KMS-11 (cell line): ENCODE data around the gene XPR1.

Experiments used
- H2AFZ ChIP-seq: fragments of 200-600 bp; sonication (generic); 2 replicates; pipeline ENCODE4 v1.6.1; 2016; ENCODE audit warnings: antibody characterized with exemption, mixed run types, low read depth
- H3K27ac ChIP-seq: fragments of 200-600 bp; sonication (generic); 2 replicates; pipeline ENCODE4 v1.6.1; 2016; ENCODE audit warnings: mild to moderate bottlenecking, mixed run types
- H3K27me3 ChIP-seq: fragments of 200-600 bp; sonication (generic); 2 replicates; pipeline ENCODE4 v1.6.1; 2017; ENCODE audit warnings: mild to moderate bottlenecking, low read depth, mixed run types, moderate library complexity; ENCODE audit not compliant: insufficient read depth
- H3K36me3 ChIP-seq: fragments of 200-600 bp; sonication (generic); 2 replicates; pipeline ENCODE4 v1.6.1; 2017; ENCODE audit warnings: mild to moderate bottlenecking, mixed run types; ENCODE audit not compliant: insufficient read depth
- H3K4me1 ChIP-seq: fragments of 200-600 bp; sonication (generic); 2 replicates; pipeline ENCODE4 v1.6.1; 2016; ENCODE audit warnings: mild to moderate bottlenecking, low read depth, mixed run types; ENCODE audit not compliant: poor library complexity, severe bottlenecking
- H3K4me2 ChIP-seq: fragments of 200-600 bp; sonication (generic); 2 replicates; pipeline ENCODE4 v1.7.0; 2016; ENCODE audit warnings: mild to moderate bottlenecking, mixed run types
- H3K4me3 ChIP-seq: fragments of 200-600 bp; sonication (generic); IDR thresholded peaks from 2 replicates; pipeline ENCODE4 v1.6.1; 2017; ENCODE audit warnings: low read depth, low read length, mixed read lengths; ENCODE audit not compliant: insufficient read depth
- H3K79me2 ChIP-seq: fragments of 200-600 bp; sonication (generic); 2 replicates; pipeline ENCODE4 v1.6.1; 2016; ENCODE audit warnings: low read depth, mixed run types; ENCODE audit not compliant: insufficient read depth
- H3K9ac ChIP-seq: fragments of 200-600 bp; sonication (generic); 2 replicates; pipeline ENCODE4 v1.6.1; 2016; ENCODE audit warnings: mild to moderate bottlenecking, mixed run types
- H4K20me1 ChIP-seq: fragments of 200-600 bp; sonication (generic); 2 replicates; pipeline ENCODE4 v1.6.1; 2016; ENCODE audit warnings: mild to moderate bottlenecking, mixed run types; ENCODE audit not compliant: insufficient read depth
- TF ChIP-seq, protein P1 (sequence below): fragments of 200-600 bp; sonication (generic); conservative IDR thresholded peaks from 2 replicates; pipeline ENCODE4 v1.6.1; 2017; ENCODE audit warnings: low read depth, mild to moderate bottlenecking, antibody characterized with exemption, low read length, moderate library complexity, mixed read lengths

Gene XPR1

GRCh38 chr1:180777072-180777689 is 145.4 kb downstream of the XPR1 start:
- TF ChIP-seq, protein P1, sequence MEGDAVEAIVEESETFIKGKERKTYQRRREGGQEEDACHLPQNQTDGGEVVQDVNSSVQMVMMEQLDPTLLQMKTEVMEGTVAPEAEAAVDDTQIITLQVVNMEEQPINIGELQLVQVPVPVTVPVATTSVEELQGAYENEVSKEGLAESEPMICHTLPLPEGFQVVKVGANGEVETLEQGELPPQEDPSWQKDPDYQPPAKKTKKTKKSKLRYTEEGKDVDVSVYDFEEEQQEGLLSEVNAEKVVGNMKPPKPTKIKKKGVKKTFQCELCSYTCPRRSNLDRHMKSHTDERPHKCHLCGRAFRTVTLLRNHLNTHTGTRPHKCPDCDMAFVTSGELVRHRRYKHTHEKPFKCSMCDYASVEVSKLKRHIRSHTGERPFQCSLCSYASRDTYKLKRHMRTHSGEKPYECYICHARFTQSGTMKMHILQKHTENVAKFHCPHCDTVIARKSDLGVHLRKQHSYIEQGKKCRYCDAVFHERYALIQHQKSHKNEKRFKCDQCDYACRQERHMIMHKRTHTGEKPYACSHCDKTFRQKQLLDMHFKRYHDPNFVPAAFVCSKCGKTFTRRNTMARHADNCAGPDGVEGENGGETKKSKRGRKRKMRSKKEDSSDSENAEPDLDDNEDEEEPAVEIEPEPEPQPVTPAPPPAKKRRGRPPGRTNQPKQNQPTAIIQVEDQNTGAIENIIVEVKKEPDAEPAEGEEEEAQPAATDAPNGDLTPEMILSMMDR = no peak
- H3K4me1 ChIP-seq = peaks cover 10% of the 10 kb centered on the region
- no peaks in the 10 kb centered on the region for H3K27me3 ChIP-seq
- H4K20me1 ChIP-seq = no peaks in the 10 kb centered on the region
- H3K36me3 ChIP-seq = no peaks in the 10 kb centered on the region
- no peak overlapping the region for H3K4me2 ChIP-seq
- no peaks in the 10 kb centered on the region for H3K79me2 ChIP-seq
- H3K27ac ChIP-seq = no peak overlapping the region
- H2AFZ ChIP-seq = no peak overlapping the region
- no peak overlapping the region for H3K4me3 ChIP-seq
- H3K9ac ChIP-seq = no peak overlapping the region

DNA sequence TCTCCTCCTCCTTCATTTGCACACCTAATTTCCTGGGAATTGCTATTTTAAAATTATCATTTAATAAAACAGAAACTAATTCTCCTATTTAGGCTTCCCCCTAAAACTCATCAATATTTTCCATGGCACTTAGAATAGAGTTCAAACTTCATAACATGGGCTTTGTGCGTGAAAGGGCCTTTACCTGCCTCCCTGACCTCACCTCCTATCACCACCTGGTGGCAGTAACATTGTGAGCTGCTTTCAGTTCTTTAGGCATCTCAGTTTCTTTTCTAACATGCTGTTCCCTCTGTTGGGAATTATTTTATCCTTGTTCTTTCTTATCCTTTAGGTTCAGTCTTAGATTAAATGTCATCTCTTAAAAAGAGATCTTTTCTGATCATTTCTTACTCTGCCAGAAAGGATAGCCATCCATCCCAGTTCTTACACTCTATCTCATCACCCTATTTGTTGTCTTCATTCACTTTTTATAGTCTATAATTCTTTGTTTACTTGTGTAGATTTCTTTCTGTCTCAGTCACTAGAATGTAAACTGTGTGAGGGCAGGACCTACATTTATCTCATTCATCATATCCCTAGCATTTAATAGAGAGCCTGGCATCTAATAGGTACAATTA is 147.1 kb downstream of the XPR1 start:
- TF ChIP-seq, protein P1 = peak; percentile 62
- H3K36me3 ChIP-seq = no peaks in the 10 kb centered on the region
- H3K9ac ChIP-seq = no peak overlapping the region
- peaks cover 10% of the 10 kb centered on the region for H3K4me1 ChIP-seq
- no peak overlapping the region for H3K4me2 ChIP-seq
- no peak overlapping the region for H3K4me3 ChIP-seq
- no peaks in the 10 kb centered on the region for H4K20me1 ChIP-seq
- H2AFZ ChIP-seq = no peak overlapping the region
- H3K27ac ChIP-seq = no peak overlapping the region
- no peaks in the 10 kb centered on the region for H3K27me3 ChIP-seq
- H3K79me2 ChIP-seq = no peaks in the 10 kb centered on the region

- Histone ChIP-seq H2AFZ (no peak overlapping the region), H3K27ac (no peak overlapping the region), H3K9ac (no peak overlapping the region), H3K4me1 (peaks cover 10% of the 10 kb centered on the region), H3K4me3 (no peak overlapping the region), H3K79me2 (no peaks in the 10 kb centered on the region), H3K36me3 (no peaks in the 10 kb centered on the region), H3K27me3 (no peaks in the 10 kb centered on the region), H3K4me2 (no peak overlapping the region), H4K20me1 (no peaks in the 10 kb centered on the region)
- TF ChIP-seq, protein P1 = no peak
Measured at GRCh38 chr1:180779584-180779983, 147.8 kb downstream of the XPR1 start.

- Histone ChIP-seq H4K20me1 (no peaks in the 10 kb centered on the region), H2AFZ (no peak overlapping the region), H3K4me2 (no peak overlapping the region), H3K27me3 (no peaks in the 10 kb centered on the region), H3K4me3 (no peak overlapping the region), H3K79me2 (no peaks in the 10 kb centered on the region), H3K27ac (no peak overlapping the region), H3K9ac (no peak overlapping the region), H3K36me3 (no peaks in the 10 kb centered on the region), H3K4me1 (peaks cover 10% of the 10 kb centered on the region)
- TF ChIP-seq, protein P1 = no peak
Measured at GRCh38 chr1:180781718-180782117, 149.9 kb downstream of the XPR1 start.
